Mesothelial cell of epicardium (in vitro differentiated cells): ENCODE data around the gene LRRC27. TPM values are rescaled to one million over a fixed set of nuclear protein-coding genes. Genes with fewer than 3 reads are reported as not detected.

Experiments
- DNase-seq, 2 experiments: peaks; one replicate each; pipeline ENCODE4 v3.0.0; 2021; ENCODE audit warnings: low spot score in 2 of 2; ENCODE audit not compliant: unreplicated experiment in 2 of 2
- H3K27ac Mint-ChIP-seq: 2 replicates; pipeline ENCODE4 v1.8.0; 2021; ENCODE audit warnings: mixed read lengths
- H3K27me3 Mint-ChIP-seq: 2 replicates; pipeline ENCODE4 v1.8.0; 2021; ENCODE audit warnings: low read depth, mixed read lengths
- H3K36me3 Mint-ChIP-seq: 2 replicates; pipeline ENCODE4 v1.8.0; 2021; ENCODE audit warnings: mixed read lengths
- H3K4me1 Mint-ChIP-seq: 2 replicates; pipeline ENCODE4 v1.8.0; 2021; ENCODE audit warnings: mixed read lengths
- H3K4me3 Mint-ChIP-seq: 2 replicates; pipeline ENCODE4 v1.8.0; 2021; ENCODE audit warnings: mild to moderate bottlenecking, moderate library complexity, mixed read lengths
- H3K9me3 Mint-ChIP-seq: 2 replicates; pipeline ENCODE4 v1.8.0; 2021; ENCODE audit warnings: mixed read lengths
- CTCF ChIP-seq: fragments of 200-600 bp; sonication (generic); IDR thresholded peaks from one replicate; pipeline ENCODE4 v1.5.0; 2021; ENCODE audit warnings: antibody characterized with exemption; ENCODE audit not compliant: unreplicated experiment
- total RNA-seq: library from RNA; stranded (reverse); gene quantifications from 3 replicates; pipeline ENCODE4 v1.2.1, GENCODE V29; 2021

The LRRC27 gene
- total RNA-seq, 1 donor from 2014 or later, result 15.2 TPM

GRCh38 chr10:132341781-132342180 is 9.8 kb downstream of the LRRC27 start:
- DNase-seq, result no peak
- Mint-ChIP-seq H3K9me3 (peaks cover 9% of the 10 kb centered on the region), H3K4me3 (no peak overlapping the region), H3K27me3 (no peaks in the 10 kb centered on the region), H3K4me1 (peaks cover 5% of the 10 kb centered on the region), H3K36me3 (peaks cover 51% of the 10 kb centered on the region), H3K27ac (no peak overlapping the region)
- TF ChIP-seq CTCF, result no peak

GRCh38 chr10:132342553-132342952 is 10.6 kb downstream of the LRRC27 start:
- H3K27me3 Mint-ChIP-seq, result no peaks in the 10 kb centered on the region
- peaks cover 9% of the 10 kb centered on the region for H3K9me3 Mint-ChIP-seq
- no peak for TF ChIP-seq CTCF
- no peak for DNase-seq
- no peak overlapping the region for H3K4me3 Mint-ChIP-seq
- no peaks in the 10 kb centered on the region for H3K4me1 Mint-ChIP-seq
- H3K36me3 Mint-ChIP-seq, result peaks cover 46% of the 10 kb centered on the region
- H3K27ac Mint-ChIP-seq, result no peak overlapping the region

GRCh38 chr10:132344386-132344785 is 12.4 kb downstream of the LRRC27 start:
- no peak for DNase-seq
- no peak for TF ChIP-seq CTCF
- no peak overlapping the region for H3K27ac Mint-ChIP-seq
- H3K27me3 Mint-ChIP-seq, result no peaks in the 10 kb centered on the region
- H3K9me3 Mint-ChIP-seq, result peaks cover 9% of the 10 kb centered on the region
- no peaks in the 10 kb centered on the region for H3K4me1 Mint-ChIP-seq
- no peak overlapping the region for H3K4me3 Mint-ChIP-seq
- H3K36me3 Mint-ChIP-seq, result peaks cover 45% of the 10 kb centered on the region

DNA sequence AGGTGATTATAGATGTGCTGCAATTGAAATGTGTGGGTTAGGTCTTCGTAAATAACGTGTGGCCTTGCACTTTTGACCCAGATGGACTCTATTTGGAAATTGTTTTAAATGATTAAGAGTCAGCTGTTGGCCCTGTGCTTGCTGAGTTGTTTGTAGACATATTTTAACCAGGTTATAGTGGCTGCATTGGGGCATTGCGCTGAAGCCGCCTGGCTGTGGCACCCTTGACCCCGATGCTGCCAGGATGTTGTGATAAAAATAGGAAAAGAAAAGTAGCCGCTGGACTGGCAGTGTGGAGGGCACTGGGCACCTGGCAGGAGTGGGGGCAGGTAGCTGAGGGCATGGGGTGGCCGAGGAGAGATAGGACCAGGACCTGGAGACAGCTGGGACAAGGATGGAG is 13.4 kb downstream of the LRRC27 start:
- DNase-seq, result no peak
- Mint-ChIP-seq H3K27me3 (no peaks in the 10 kb centered on the region), H3K9me3 (peaks cover 9% of the 10 kb centered on the region), H3K27ac (no peak overlapping the region), H3K4me1 (no peaks in the 10 kb centered on the region), H3K4me3 (no peak overlapping the region), H3K36me3 (peaks cover 42% of the 10 kb centered on the region)
- TF ChIP-seq CTCF, result no peak

DNA sequence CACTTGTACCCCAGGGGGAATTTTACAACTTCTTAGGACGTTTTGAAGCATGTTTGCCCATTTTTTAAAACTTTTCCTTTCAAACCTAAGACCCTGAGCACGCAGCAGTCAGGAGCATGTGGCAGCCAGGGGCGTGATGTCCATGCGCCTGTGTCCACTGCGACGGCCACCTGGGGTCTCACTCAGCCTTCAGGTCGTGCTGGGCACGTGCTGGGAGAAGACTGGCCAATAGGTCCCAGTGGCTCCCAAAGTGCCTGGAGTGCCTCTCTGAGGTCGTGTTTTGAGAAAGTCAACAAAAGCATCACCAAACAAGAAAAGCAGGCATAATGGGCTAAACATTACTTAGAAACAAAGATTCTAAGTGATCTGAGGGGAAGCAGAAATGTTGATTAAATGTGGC is 14.8 kb downstream of the LRRC27 start:
- H3K27ac Mint-ChIP-seq, result no peak overlapping the region

More for the DNA sequence above, 14.8 kb downstream of the LRRC27 start:
- Mint-ChIP-seq H3K4me3 (no peak overlapping the region), H3K27me3 (no peaks in the 10 kb centered on the region), H3K4me1 (no peaks in the 10 kb centered on the region), H3K36me3 (peaks cover 37% of the 10 kb centered on the region), H3K9me3 (peaks cover 7% of the 10 kb centered on the region)
- DNase-seq, result no peak
- no peak for TF ChIP-seq CTCF
